NCI-H2196 treated with DMSO at 0.1 percent for 48 hours (cell line): ENCODE results near the gene SLC38A2.

Experiments used
- DNase-seq: peaks from one replicate; lab custom pipeline; 2025; ENCODE audit not compliant: unreplicated experiment; lab: John Stamatoyannopoulos, UW

The SLC38A2 gene

GRCh38 chr12:46362895-46363581, 9.5 kb downstream of the SLC38A2 start:
- no peak for DNase-seq

GRCh38 chr12:46361667-46362034, 10.9 kb downstream of the SLC38A2 start:
- no peak for DNase-seq

- no peak for DNase-seq
Measured at GRCh38 chr12:46360908-46361666, 11.5 kb downstream of the SLC38A2 start.

- no peak for DNase-seq
Measured at GRCh38 chr12:46360370-46360769, 12.2 kb downstream of the SLC38A2 start.

DNA sequence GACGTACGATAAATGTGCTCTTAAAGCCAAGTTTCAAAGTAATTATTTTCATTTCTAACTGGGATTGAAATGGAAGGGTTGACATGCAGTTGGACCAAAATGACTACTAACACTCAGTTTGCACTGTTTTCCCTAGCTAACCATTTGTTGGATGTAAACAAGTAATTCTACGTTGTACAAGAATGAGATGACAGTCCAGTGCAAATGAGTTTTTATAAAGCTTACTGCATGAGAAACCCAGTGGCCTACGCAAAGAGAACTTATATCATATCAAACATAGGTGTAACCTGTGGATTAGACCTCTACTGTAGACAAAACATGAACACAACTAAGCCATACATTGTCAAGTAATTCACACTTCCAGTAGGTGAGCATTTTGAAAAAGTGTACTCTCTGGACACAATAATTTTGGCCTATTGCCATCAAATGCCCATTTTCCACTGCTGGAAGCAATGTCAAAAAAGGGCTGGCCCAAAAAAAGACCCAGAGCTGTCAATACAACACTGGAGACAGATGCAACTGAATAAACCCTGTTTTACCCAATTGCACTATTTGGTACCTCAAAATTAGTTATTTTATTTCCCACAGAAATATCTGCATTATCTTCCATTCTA, 12.8 kb downstream of the SLC38A2 start:
- DNase-seq, result no peak

DNA sequence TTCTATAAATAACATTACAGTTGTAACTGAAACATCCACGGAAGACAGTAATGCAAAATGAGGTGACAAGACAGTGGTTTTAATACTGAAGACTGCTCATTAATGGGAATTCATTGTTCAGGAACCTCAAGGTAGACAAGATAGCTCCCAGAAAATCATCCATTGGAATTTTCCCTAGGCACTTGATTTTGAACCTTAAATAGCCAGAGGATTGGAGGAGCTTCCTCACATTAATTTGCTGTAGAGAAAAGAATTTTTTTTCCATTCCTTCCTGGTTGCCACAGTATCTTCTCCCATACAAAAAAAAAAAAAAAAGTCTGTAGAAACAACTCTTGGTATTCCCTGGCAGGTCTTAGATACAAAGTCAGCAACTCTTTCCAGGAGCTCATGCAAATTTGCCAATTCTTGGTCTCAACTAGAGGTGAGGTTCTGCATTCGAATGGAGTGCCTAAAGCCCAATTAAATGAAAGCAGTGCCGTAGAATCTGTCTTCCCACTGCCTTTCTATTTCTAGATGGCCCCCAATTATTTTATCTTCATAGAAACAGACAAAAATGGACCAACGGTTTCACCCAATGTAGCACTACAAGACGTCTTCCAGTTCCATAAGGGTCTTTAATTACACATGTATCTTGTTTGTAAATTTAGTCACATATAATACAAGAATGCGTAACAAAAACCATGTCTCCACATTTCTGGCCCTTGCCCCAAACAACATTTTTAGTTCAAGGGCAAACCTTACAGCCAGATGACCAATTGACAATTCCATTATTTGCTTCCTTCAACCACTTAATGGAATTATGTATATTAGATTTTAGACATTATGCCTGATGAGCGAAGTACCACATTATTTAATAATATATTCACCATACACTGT, 13.5 kb downstream of the SLC38A2 start:
- no peak for DNase-seq

GRCh38 chr12:46358325-46358700, 14.3 kb downstream of the SLC38A2 start:
- DNase-seq, result no peak

GRCh38 chr12:46357438-46358324, 14.9 kb downstream of the SLC38A2 start:
- DNase-seq, result no peak

DNA sequence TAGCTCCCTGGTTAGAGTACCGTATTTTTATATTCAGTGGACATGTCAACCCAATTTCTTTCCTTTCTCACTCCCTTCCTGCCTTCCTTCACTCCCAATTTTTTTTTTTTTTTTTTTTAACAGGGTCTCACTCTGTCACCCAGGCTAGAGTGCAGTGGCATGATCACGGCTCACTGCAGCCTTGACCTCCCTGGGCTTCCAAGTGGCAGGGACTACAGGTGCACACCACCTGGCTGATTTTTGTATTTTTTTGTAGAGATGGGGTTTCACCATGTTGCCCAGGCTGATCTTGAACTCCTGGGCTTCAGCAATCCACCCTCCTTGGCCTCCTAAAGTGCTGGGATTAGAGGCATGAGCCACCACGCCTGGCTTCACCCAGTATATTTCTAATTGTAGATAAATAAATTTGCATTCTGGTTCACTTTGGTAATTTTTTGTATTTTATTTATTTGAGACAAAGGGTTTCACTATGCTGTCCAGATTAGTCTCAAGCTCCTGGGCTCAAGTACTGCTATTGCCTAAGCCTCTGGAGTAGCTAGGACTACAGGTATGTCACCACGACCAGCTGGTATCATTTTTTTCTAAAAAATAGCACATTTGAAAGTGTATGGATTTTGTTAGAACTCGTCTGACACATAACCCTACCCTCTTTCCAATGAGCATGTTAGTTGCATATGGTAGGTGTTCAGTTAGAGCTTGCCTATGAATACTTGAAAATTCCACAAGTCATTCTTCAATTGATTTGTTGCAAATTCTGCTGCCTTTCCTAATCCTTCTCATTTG, 15.7 kb downstream of the SLC38A2 start:
- DNase-seq, result no peak

- no peak for DNase-seq
Measured at GRCh38 chr12:46354802-46355199, 17.8 kb downstream of the SLC38A2 start.

DNA sequence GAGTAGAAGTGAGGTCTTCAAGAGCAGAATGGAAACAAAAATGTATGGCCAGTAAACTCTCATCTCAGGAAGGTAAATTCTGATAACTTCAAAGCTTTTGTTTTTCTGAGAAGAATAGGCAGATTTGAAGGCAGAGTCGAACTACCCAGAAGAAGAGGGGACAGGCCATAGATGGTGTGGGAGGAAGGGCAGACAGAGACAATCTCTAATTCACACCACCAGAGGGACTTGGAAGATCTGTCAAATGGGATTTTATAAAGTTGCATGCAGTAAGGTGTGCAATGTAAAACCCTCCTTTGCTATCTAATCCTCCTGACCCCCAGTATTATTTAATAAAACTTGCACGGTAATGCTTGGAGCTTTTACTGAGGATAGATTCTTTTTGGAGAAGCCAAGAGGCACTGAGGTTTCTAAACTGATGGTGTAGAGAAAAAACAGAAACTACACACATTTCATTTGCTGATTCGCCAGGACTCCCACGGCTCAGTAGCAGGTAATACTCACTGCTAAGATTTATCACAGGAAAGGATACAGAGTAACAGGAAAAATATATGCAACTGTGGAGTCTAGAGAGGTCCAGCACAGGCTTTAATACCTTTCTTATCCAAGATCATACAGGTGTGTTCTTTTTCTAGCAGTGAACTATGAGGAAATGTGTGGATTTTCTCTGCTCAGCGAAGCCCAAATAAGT, 18.3 kb downstream of the SLC38A2 start:
- no peak for DNase-seq

- no peak for DNase-seq
Measured at GRCh38 chr12:46351886-46352650, 20.5 kb downstream of the SLC38A2 start.

- DNase-seq, result no peak
Measured at GRCh38 chr12:46351138-46351537, 21.4 kb downstream of the SLC38A2 start.

- no peak for DNase-seq
Measured at GRCh38 chr12:46349253-46349652, 23.3 kb downstream of the SLC38A2 start.

GRCh38 chr12:46343118-46343852, 29.3 kb downstream of the SLC38A2 start:
- no peak for DNase-seq

DNA sequence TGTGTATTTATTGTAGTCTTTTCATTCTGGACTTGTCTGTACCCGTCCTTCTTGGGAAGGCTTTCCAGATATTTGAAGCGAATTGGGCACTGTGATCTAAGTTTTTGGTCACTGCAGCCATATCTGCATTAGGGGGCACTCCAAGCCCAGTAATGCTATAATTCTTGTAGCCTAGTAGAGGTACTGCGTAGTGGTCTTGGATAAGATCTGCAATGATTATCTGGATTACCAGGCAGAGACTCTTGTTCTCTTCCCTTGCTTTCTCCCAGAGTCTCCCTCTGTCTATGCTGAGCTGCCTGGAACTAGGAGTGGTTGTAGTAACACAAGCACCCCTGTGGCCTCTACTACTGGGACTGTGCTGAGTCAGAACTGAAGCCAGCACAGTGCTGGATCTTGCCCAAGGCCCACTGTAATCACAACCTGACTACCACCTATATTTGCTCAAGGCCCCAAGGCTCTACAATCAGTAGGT, 30.0 kb downstream of the SLC38A2 start:
- no peak for DNase-seq

- no peak for DNase-seq
Measured at GRCh38 chr12:46339051-46339450, 33.5 kb downstream of the SLC38A2 start.
